ENCODE measurements around the gene LGR6.

The LGR6 gene

GRCh38 chr1:202223121-202223860 is 29.7 kb downstream of the LGR6 start:
- H3K36me3 ChIP-seq (replicated peaks; ENCODE audit: low read depth, low read length) = no peaks in the 10 kb centered on the region
- no peak overlapping the region for H3K4me2 ChIP-seq (ENCODE audit: low read length)

GRCh38 chr1:202224453-202224852 is 30.9 kb downstream of the LGR6 start:
- no peaks in the 10 kb centered on the region for H3K9me3 ChIP-seq (ENCODE audit: insufficient read depth, low read length)
- peaks cover 15% of the 10 kb centered on the region for H3K4me1 ChIP-seq (ENCODE audit: low read length)
- H3K27ac ChIP-seq (ENCODE audit: low read length) = no peak overlapping the region
- no peaks in the 10 kb centered on the region for H3K79me2 ChIP-seq (ENCODE audit: low read length)
- H3K4me2 ChIP-seq (ENCODE audit: low read length) = no peak overlapping the region
- no peak overlapping the region for H2AFZ ChIP-seq (ENCODE audit: low read depth, low read length)
- H3K4me3 ChIP-seq (ENCODE audit: low read length) = no peak overlapping the region
- no peak overlapping the region for H3K9ac ChIP-seq (ENCODE audit: low read length)
- TF ChIP-seq EZH2phosphoT487 (IDR thresholded peaks at IDR 0.05; ENCODE audit: low read depth) = no peak
- TF ChIP-seq, protein P1, sequence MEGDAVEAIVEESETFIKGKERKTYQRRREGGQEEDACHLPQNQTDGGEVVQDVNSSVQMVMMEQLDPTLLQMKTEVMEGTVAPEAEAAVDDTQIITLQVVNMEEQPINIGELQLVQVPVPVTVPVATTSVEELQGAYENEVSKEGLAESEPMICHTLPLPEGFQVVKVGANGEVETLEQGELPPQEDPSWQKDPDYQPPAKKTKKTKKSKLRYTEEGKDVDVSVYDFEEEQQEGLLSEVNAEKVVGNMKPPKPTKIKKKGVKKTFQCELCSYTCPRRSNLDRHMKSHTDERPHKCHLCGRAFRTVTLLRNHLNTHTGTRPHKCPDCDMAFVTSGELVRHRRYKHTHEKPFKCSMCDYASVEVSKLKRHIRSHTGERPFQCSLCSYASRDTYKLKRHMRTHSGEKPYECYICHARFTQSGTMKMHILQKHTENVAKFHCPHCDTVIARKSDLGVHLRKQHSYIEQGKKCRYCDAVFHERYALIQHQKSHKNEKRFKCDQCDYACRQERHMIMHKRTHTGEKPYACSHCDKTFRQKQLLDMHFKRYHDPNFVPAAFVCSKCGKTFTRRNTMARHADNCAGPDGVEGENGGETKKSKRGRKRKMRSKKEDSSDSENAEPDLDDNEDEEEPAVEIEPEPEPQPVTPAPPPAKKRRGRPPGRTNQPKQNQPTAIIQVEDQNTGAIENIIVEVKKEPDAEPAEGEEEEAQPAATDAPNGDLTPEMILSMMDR (IDR thresholded peaks at IDR 0.05; ENCODE audit: low read depth, low read length) = no peak
- H3K27me3 ChIP-seq (ENCODE audit: low read depth, low read length) = peaks cover 33% of the 10 kb centered on the region
- no peaks in the 10 kb centered on the region for H3K36me3 ChIP-seq (replicated peaks; ENCODE audit: low read depth, low read length)
- H4K20me1 ChIP-seq (ENCODE audit: insufficient read depth, low read length) = no peaks in the 10 kb centered on the region

More at GRCh38 chr1:202223121-202223860, 29.7 kb downstream of the LGR6 start:
- no peak overlapping the region for H2AFZ ChIP-seq (ENCODE audit: low read depth, low read length)
- no peak overlapping the region for H3K4me3 ChIP-seq (ENCODE audit: low read length)
- no peak overlapping the region for H3K27ac ChIP-seq (ENCODE audit: low read length)
- H3K9ac ChIP-seq (ENCODE audit: low read length) = no peak overlapping the region
- peaks cover 41% of the 10 kb centered on the region for H3K27me3 ChIP-seq (ENCODE audit: low read depth, low read length)
- TF ChIP-seq, protein P1 (IDR thresholded peaks at IDR 0.05; ENCODE audit: low read depth, low read length) = no peak
- no peak for TF ChIP-seq EZH2phosphoT487 (IDR thresholded peaks at IDR 0.05; ENCODE audit: low read depth)
- H4K20me1 ChIP-seq (ENCODE audit: insufficient read depth, low read length) = no peaks in the 10 kb centered on the region
- peaks cover 7% of the 10 kb centered on the region for H3K4me1 ChIP-seq (ENCODE audit: low read length)
- no peaks in the 10 kb centered on the region for H3K9me3 ChIP-seq (ENCODE audit: insufficient read depth, low read length)
- no peaks in the 10 kb centered on the region for H3K79me2 ChIP-seq (ENCODE audit: low read length)

- Histone ChIP-seq H3K4me3 (ENCODE audit: low read length) (no peak overlapping the region), H3K9me3 (ENCODE audit: insufficient read depth, low read length) (no peaks in the 10 kb centered on the region), H3K27ac (ENCODE audit: low read length) (no peak overlapping the region), H3K27me3 (ENCODE audit: low read depth, low read length) (peaks cover 32% of the 10 kb centered on the region), H3K79me2 (ENCODE audit: low read length) (no peaks in the 10 kb centered on the region), H3K36me3 (replicated peaks; ENCODE audit: low read depth, low read length) (no peaks in the 10 kb centered on the region), H2AFZ (ENCODE audit: low read depth, low read length) (no peak overlapping the region), H3K4me2 (ENCODE audit: low read length) (no peak overlapping the region), H3K9ac (ENCODE audit: low read length) (no peak overlapping the region), H3K4me1 (ENCODE audit: low read length) (peaks cover 15% of the 10 kb centered on the region), H4K20me1 (ENCODE audit: insufficient read depth, low read length) (no peaks in the 10 kb centered on the region)
- TF ChIP-seq, protein P1 (IDR thresholded peaks at IDR 0.05; ENCODE audit: low read depth, low read length) = no peak
- TF ChIP-seq EZH2phosphoT487 (IDR thresholded peaks at IDR 0.05; ENCODE audit: low read depth) = no peak
Measured at GRCh38 chr1:202225131-202225530, 31.5 kb downstream of the LGR6 start.

GRCh38 chr1:202227053-202227672 is 33.6 kb downstream of the LGR6 start:
- Histone ChIP-seq H3K27ac (ENCODE audit: low read length) (no peak overlapping the region), H3K27me3 (ENCODE audit: low read depth, low read length) (peaks cover 27% of the 10 kb centered on the region), H3K4me3 (ENCODE audit: low read length) (no peak overlapping the region), H3K9ac (ENCODE audit: low read length) (no peak overlapping the region), H4K20me1 (ENCODE audit: insufficient read depth, low read length) (no peaks in the 10 kb centered on the region), H2AFZ (ENCODE audit: low read depth, low read length) (no peak overlapping the region), H3K79me2 (ENCODE audit: low read length) (no peaks in the 10 kb centered on the region), H3K36me3 (replicated peaks; ENCODE audit: low read depth, low read length) (no peaks in the 10 kb centered on the region), H3K4me1 (ENCODE audit: low read length) (peaks cover 15% of the 10 kb centered on the region), H3K9me3 (ENCODE audit: insufficient read depth, low read length) (no peaks in the 10 kb centered on the region), H3K4me2 (ENCODE audit: low read length) (no peak overlapping the region)
- TF ChIP-seq, protein P1 (IDR thresholded peaks at IDR 0.05; ENCODE audit: low read depth, low read length) = no peak
- no peak for TF ChIP-seq EZH2phosphoT487 (IDR thresholded peaks at IDR 0.05; ENCODE audit: low read depth)
